KOPT-K1 (cell line): ENCODE data around the gene TFDP2.
"Not testable (repeated sequence)": the region's sequence is repeated elsewhere in the genome, so short reads cannot be mapped to it uniquely, and the experiment has no call there.

Experiments used
- H3K27ac ChIP-seq: fragments of 200-600 bp; sonication (generic); 2 replicates; pipeline ENCODE4 v1.5.1; 2016; ENCODE audit warnings: antibody characterized with exemption, mild to moderate bottlenecking, low read depth, low read length; ENCODE audit not compliant: poor library complexity, severe bottlenecking
- H3K36me3 ChIP-seq: fragments of 200-600 bp; sonication (generic); 2 replicates; pipeline ENCODE4 v1.5.1; 2017; ENCODE audit warnings: antibody characterized with exemption, mild to moderate bottlenecking, low read length, moderate library complexity; ENCODE audit not compliant: insufficient read depth
- H3K9me3 ChIP-seq: fragments of 200-600 bp; sonication (generic); 2 replicates; pipeline ENCODE4 v1.5.1; 2017; ENCODE audit warnings: antibody characterized with exemption, low read length, mild to moderate bottlenecking; ENCODE audit not compliant: insufficient read depth, poor library complexity, severe bottlenecking

The TFDP2 gene

DNA sequence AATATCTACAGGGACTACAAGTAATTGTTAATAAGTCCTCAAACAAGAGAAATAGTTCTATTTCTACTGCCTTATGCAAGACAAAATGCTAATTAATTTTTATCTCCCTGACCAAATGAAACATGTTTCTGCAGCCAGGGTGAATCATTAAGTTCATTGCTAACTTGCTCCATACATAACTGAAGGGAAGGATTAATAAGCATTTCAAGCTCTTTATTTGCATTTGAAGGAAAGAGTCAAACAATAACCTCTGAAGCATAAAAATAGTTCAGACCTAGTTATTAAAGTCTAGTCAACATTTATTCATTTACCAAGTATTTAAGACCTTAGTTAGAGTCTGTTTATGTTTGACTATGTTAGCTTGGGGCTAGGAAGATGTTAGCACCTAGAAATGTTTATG lies 152.9 kb downstream of the TFDP2 start:
- peaks cover 91% of the 10 kb centered on the region for H3K36me3 ChIP-seq
- H3K9me3 ChIP-seq: no peaks in the 10 kb centered on the region
- H3K27ac ChIP-seq: no peak overlapping the region

DNA sequence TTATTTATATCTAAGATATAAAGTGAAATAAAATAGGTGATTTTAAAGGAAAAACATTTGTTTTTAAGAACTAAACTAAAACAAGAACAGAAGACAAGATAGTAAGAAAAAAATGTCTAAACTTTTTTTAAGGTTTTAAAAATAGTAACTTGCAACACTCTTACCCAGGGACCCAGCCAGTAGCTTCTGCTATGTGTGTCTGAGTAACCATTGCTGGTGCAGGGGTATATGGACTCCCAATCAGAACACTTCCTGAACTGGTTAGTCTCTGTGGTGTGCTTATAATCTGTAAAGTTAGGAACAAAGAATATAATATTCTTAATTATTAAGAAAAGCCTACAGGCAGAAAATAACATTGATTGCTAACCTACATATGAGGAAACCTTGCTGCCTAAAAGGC lies 154.5 kb downstream of the TFDP2 start:
- Histone ChIP-seq H3K36me3 (peaks cover 91% of the 10 kb centered on the region), H3K27ac (no peak overlapping the region), H3K9me3 (no peaks in the 10 kb centered on the region)

DNA sequence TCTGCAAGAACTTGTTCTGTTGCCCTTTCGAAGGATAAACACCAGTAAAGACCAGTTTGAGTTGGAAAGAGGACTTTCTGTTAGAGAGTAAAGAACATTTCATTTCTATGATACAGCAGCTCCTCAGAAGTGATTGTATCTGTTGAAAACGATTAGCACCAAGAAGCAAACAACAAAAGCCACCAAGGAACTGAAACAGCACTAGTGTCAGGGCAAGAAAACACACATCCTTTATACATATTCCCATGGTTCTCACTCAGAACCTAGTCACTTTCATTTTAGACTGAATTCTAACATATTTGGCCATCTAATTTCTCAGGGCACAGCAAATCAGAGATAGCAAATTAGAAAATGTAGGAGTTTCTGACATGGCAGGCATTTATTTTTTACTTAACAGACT lies 156.8 kb downstream of the TFDP2 start:
- H3K36me3 ChIP-seq: peaks cover 93% of the 10 kb centered on the region
- H3K27ac ChIP-seq: peak overlapping the region; percentile 47
- H3K9me3 ChIP-seq: no peaks in the 10 kb centered on the region

DNA sequence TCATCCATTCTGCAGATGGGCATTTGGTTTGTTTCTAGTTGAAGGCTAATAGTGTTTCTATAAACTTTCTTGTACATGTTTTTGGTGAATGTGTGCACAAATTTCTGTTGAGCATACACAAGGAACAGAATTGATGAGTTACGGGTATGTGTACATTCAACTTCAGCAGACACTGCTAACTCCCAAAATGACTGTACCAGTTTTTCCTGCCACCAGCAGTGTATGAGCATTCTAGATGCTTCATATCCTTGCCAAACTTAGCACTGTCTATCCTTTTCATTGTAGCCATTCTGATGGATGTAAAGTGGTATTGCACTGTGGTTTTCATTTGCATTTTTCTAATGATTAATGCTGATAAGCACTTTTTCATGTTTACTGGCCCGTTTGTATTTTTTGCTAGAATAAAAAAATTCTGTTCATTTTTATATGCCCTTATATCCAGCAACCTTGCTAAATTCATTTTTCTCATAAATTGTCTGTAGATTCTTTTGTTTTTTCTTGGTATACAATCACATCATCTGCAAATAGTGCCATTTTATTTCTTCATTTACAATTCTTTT lies 162.7 kb downstream of the TFDP2 start:
- no peaks in the 10 kb centered on the region for H3K9me3 ChIP-seq
- no peak overlapping the region for H3K27ac ChIP-seq
- H3K36me3 ChIP-seq: peaks cover 100% of the 10 kb centered on the region

DNA sequence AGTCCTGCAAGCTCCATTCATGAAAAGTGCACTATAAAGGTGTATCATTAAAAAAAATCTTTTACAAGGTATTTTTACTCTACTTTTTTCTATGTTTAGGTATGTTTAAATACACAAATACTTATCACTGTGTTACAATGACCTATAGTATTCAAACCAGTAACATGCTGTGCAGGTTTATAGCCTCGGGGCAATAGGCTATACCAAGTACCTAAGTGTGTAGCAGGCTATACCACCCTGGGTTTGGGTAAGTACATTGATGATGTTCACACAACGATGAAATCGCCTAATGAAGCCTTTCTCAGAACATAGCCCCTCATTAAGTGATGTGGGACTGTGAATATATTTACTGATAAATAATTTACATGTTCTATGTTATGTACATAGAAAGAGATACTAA lies 168.3 kb downstream of the TFDP2 start:
- H3K36me3 ChIP-seq: peaks cover 97% of the 10 kb centered on the region
- H3K27ac ChIP-seq: no peak overlapping the region
- H3K9me3 ChIP-seq: no peaks in the 10 kb centered on the region

DNA sequence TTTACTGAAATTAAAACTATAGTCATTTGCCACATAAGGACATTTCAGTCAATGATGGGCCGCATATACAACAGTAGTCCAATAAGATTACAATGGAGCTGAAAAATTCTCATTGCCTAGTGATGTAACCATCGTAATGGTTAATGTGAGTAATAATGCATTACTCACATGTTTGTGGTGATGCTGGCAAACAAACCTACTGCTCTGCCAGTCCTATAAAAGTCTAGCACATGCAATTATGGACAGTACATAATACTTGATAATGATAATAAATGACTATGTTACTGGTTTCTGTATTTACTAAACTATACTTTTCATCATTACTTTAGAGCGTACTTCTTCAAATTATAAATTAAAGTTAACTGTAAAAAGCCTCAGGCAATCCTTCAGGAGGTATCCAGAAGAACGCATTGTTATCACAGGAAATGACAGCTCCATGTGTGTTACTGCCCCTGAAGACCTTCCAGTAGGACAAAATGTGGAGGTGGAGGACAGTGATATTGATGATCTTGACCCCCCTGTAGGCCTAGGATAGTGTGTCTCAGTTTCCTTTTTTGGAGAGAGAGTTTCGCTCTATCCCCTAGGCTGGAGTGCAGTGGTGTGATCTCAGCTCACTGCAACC lies 170.2 kb downstream of the TFDP2 start:
- Histone ChIP-seq H3K9me3 (no peaks in the 10 kb centered on the region), H3K27ac (no peak overlapping the region), H3K36me3 (peaks cover 97% of the 10 kb centered on the region)

DNA sequence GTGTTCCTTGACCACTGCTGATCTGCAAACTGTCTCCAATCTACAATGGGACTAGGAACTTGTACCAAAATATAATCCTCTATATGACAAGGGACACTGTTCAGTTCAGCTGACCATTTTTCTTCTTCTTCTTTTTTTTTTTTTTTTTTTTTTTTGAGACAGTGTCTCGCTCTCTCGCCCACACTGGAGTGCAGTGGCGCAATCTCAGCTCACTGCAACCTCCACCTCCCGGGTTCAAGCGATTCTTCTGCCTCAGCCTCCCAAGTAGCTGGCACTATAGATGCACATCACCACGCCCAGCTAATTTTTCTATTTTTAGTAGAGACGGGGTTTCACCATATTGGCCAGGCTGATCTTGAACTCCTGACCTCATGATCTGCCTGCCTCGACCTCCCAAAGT lies 174.6 kb downstream of the TFDP2 start:
- not testable (repeated sequence) for H3K9me3 ChIP-seq, H3K27ac ChIP-seq
- H3K36me3 ChIP-seq: peaks cover 98% of the 10 kb centered on the region

DNA sequence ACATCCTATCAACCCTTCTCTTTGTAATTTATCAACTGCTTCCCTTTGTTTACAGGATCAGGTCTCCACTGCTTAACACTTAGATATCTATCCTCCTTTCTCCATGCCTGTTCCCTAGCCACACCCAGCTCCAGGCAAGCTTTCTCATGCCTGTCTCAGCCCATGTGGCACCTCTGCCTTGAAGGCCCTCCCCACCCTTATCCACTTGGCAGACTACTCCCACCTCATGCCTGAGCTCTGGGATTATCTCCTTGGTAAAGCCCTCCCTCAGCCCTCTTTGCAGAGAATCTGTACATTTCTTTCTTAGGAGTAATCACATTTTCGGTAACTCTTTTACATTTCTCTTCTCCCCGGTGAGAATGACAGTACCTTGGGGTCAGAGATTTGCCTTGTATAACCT lies 176.9 kb downstream of the TFDP2 start:
- no peaks in the 10 kb centered on the region for H3K9me3 ChIP-seq
- no peak overlapping the region for H3K27ac ChIP-seq
- peaks cover 88% of the 10 kb centered on the region for H3K36me3 ChIP-seq

DNA sequence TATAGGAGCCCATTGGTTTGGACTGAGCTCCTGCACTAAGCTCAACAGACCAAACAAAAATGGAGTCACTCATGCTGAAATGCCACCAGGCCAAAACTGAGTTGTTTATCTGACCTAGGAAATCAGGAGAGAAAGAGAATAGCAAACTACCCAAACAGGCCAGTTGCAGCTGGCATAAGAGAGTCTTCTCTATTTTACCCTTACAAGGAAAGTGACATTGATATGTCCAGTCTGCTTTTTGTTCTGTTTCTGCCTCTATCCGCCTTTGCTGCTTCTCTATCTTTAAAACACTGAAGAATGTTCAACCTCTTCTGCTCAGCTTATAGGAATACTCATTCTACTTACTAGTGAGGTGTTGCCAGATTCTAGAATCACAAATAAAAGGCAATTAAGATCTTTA lies 177.8 kb downstream of the TFDP2 start:
- H3K27ac ChIP-seq: no peak overlapping the region
- H3K9me3 ChIP-seq: no peaks in the 10 kb centered on the region
- H3K36me3 ChIP-seq: peaks cover 89% of the 10 kb centered on the region

DNA sequence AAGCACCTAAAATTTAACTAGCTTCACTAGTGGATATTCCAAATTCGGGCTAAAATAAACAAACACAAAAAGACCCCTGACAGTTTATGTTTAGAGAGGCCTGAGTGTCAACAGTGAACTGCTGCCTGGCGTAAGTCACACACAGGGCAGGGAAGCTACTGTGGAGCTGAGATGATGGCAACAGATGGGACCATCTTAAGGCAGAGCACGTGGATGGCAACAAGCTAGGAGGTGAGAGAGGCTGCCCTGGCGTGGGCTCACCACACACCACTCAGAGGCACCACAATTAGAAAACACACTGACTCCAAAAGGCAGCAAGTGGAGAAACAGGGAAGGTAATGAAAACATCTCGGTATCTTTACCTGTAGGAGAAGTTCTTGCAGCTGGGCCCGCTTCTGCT lies 179.6 kb downstream of the TFDP2 start:
- no peaks in the 10 kb centered on the region for H3K9me3 ChIP-seq
- no peak overlapping the region for H3K27ac ChIP-seq
- H3K36me3 ChIP-seq: peaks cover 89% of the 10 kb centered on the region

DNA sequence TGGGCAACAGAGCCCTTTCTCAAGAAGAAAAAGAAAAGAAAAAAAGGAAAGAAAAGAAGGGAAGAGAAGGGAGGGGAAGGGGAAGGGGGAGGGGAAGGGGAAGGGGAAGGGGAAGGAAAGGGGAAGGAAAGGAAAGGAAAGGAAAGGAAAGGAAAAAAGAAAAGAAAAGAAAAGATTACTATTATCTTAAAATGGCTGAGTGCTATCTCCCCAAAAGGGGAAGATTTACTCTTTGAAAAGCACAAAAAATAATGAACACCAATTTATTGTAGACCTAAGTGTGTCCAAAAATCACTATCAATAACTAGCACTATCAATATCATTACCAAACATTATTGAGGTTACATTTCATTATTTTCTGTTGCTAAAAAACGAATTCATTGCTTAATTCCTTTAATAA lies 183.9 kb downstream of the TFDP2 start:
- Histone ChIP-seq H3K36me3 (peaks cover 89% of the 10 kb centered on the region), H3K27ac (no peak overlapping the region), H3K9me3 (no peaks in the 10 kb centered on the region)

DNA sequence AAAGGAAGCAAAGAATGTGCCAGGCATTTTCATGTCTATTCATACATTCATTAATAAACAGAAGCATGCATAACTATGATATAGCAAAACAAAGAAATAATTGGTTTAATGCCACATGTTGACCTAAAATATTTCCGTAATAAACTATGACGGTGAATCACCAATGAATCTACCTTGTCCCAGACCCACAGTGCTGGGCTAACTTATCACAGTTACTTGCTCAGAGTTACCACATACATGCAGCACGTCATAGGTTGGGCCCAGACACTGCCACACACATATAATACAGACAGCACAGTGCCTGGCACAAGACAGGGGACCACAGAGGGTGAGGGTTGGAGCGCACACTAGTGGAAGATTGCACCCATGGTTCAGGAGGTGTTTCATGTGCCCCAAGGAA lies 186.0 kb downstream of the TFDP2 start:
- Histone ChIP-seq H3K27ac (no peak overlapping the region), H3K36me3 (peaks cover 97% of the 10 kb centered on the region), H3K9me3 (no peaks in the 10 kb centered on the region)

DNA sequence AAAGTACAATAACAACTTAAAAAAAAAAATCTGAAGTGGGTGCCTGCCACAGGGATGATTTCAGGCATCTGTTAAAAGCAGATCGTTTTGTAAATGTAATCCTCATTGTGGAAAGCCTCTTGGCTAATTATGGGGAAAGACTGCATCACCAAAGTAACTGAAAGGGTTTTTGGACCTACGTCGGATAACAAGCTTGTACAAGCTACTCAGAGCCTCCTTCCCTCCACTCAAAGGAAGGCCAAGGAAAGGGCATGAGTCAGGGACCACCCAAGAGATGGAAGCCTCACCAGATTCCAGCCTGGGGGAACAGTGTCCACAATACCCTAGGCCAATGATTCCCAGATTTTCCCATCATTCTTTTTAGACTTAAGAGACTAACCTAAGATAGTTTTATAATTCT lies 188.6 kb downstream of the TFDP2 start:
- Histone ChIP-seq H3K36me3 (peaks cover 97% of the 10 kb centered on the region), H3K27ac (no peak overlapping the region), H3K9me3 (no peaks in the 10 kb centered on the region)

DNA sequence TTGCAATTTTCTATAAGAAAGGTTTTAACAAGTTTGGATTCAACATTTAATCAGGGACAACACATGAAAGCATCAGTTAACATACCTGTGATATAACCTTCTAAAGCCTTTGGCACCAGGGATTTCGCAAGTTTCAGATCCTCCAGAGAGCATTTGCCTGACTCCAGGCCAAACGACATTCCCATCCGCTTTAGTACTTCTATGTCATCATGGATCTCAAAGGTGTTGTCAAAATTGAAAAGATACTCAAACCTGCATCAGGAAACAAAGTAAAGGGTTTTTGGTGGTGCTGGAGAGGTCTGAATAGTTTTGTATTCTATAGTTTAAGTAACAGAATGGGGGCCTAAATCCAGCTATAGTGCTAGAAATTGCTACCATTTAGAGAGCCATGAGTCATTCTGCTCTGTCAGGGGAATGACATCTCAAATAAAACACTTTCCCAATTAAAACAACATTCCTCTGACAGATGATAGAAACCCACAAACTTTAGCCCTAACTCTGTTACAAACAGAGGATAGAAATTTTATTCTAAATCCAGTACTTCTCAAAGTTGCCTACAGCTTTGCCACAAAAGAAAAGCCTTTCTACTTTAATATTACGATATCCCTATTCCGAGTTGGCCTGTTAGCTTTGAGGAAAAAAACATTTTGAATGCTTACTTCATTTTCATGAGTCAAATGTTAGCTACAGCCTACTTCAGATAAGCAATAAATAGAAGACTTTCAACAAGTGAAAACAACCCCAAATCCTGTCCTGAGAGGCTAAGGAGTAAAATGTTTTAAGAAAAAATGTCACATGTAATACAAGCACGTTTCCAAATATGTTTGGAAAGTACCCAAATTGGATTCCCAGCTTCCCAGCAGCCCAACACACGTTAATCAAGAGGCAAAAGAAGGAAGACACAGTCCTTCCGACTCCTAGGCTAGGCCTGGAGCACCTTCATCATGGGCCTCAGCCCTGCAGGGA lies 189.5 kb downstream of the TFDP2 start:
- no peak overlapping the region for H3K27ac ChIP-seq
- no peaks in the 10 kb centered on the region for H3K9me3 ChIP-seq
- peaks cover 89% of the 10 kb centered on the region for H3K36me3 ChIP-seq

DNA sequence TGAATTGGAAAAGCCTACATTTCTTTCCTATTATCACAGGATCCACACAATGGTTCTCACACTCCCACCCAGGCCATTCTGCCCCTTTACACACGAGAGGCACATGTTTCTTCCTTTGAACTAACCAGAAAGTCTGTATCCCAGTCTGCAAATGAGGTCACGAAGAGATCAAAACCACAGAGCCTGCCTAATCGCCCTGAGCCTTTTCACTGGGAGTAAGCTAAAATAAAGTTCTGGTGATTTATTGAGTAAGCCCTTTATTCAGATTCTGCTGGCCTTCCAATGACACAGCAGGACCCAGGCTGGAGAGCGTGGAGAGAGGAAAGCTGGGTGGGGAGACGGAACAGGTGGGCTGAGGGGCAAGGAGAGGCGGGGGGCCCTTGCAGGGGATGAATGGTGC lies 194.2 kb downstream of the TFDP2 start:
- peaks cover 88% of the 10 kb centered on the region for H3K36me3 ChIP-seq
- H3K27ac ChIP-seq: peak overlapping the region; percentile 68
- H3K9me3 ChIP-seq: no peaks in the 10 kb centered on the region
